Activated naive CD8-positive, alpha-beta T cell treated with anti-CD3 and anti-CD28 coated beads, Interleukin-2, amount 50 U/mL, for 24 hours (primary cell): ENCODE data around the gene GPR68.
"Not testable (repeated sequence)": the region's sequence is repeated elsewhere in the genome, so short reads cannot be mapped to it uniquely, and the experiment has no call there.

Source experiments
- ATAC-seq: fragments of 150-1000 bp; cut with Tn5 transposase; one replicate; pipeline ENCODE4 v1.10.0; 2021
- DNase-seq: peaks from one replicate; pipeline ENCODE4 v3.0.0; 2021
- H3K27ac Mint-ChIP-seq: one replicate; pipeline ENCODE4 v1.8.0; 2021; ENCODE audit warnings: mild to moderate bottlenecking, mixed read lengths
- H3K27me3 Mint-ChIP-seq: one replicate; pipeline ENCODE4 v1.8.0; 2021; ENCODE audit warnings: mixed read lengths
- H3K36me3 Mint-ChIP-seq: one replicate; pipeline ENCODE4 v1.8.0; 2021; ENCODE audit warnings: low read depth, mixed read lengths
- H3K4me1 Mint-ChIP-seq: one replicate; pipeline ENCODE4 v1.8.0; 2021; ENCODE audit warnings: mixed read lengths
- H3K4me3 Mint-ChIP-seq: one replicate; pipeline ENCODE4 v1.8.0; 2021; ENCODE audit warnings: mild to moderate bottlenecking, moderate library complexity, mixed read lengths
- H3K9me3 Mint-ChIP-seq: one replicate; pipeline ENCODE4 v1.8.0; 2021; ENCODE audit warnings: mixed read lengths

Gene GPR68

DNA sequence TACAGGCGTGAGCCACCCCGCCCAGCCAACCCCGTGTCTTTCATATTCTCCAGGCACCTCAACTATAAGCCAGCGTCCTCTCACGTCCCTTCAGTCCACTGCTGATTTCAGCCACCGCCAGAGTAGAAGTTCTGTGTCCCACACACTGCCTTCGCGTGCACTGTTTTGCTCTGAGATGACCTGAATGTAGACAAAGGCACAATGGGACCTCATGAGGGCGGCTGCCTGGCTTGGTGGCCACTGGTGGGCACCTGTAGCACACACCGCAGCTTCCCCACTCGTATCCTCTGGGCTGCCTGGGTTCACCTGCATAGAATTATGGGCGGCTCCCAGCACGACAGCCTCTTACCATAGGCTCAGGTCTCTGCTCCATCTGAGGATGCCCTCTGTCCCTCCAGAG is 57.2 kb downstream of the GPR68 start:
- Mint-ChIP-seq H3K27me3 (no peaks in the 10 kb centered on the region), H3K36me3 (peaks cover 33% of the 10 kb centered on the region), H3K4me3 (no peak overlapping the region), H3K4me1 (peaks cover 2% of the 10 kb centered on the region), H3K9me3 (no peaks in the 10 kb centered on the region), H3K27ac (no peak overlapping the region)
- DNase-seq (no peak), ATAC-seq (no peak)

DNA sequence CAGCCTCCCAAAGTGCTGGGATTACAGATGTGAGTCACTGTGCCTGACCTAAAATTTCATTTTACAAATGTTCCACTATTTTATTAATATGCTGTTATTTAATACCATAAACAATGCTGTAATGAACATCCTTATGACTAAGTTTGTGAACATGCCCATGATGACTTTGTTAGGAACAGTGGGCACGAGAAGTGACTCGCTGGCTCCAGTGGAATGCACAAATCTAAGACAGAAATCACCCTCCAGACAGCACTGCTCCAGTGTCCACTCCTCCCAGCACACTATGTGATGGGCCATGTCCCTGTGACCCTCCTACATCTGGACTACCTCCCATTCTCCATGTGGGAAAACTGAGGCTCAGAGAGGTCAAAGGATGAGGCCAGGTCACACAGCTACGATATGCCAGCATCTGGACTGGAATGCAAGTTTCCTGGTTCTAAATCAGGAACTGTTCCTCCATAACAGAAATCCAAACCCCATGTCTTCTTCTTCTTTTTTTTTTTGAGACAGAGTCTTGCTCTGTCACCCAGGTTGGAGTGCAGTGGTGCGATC is 57.9 kb downstream of the GPR68 start:
- no peak for ATAC-seq
- no peak overlapping the region for H3K4me3 Mint-ChIP-seq
- H3K9me3 Mint-ChIP-seq, result no peaks in the 10 kb centered on the region
- H3K4me1 Mint-ChIP-seq, result no peaks in the 10 kb centered on the region
- H3K27ac Mint-ChIP-seq, result no peak overlapping the region
- peaks cover 32% of the 10 kb centered on the region for H3K36me3 Mint-ChIP-seq
- DNase-seq, result no peak
- no peaks in the 10 kb centered on the region for H3K27me3 Mint-ChIP-seq

DNA sequence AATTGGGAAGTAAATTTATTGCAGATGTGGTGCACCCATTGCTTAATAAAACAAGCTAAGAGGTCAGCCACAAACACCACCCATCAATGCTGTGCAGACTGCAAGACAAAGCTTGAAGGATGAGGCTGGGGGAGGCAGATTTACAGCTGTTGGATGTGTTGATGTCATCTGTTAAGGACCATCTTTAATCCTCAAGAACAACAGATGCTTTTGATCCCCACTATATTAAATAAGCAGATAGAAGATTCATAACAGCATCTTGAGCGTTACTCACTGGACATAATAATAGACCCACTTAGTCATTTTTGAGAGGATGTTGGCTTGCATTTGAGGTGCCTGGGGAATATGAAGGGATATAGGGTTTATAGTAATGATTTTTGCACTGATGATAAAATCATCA is 58.8 kb downstream of the GPR68 start:
- no peak overlapping the region for H3K27ac Mint-ChIP-seq
- no peaks in the 10 kb centered on the region for H3K9me3 Mint-ChIP-seq
- peaks cover 33% of the 10 kb centered on the region for H3K36me3 Mint-ChIP-seq
- no peak overlapping the region for H3K4me3 Mint-ChIP-seq
- no peak for DNase-seq
- H3K27me3 Mint-ChIP-seq, result no peaks in the 10 kb centered on the region
- no peak for ATAC-seq
- no peaks in the 10 kb centered on the region for H3K4me1 Mint-ChIP-seq

DNA sequence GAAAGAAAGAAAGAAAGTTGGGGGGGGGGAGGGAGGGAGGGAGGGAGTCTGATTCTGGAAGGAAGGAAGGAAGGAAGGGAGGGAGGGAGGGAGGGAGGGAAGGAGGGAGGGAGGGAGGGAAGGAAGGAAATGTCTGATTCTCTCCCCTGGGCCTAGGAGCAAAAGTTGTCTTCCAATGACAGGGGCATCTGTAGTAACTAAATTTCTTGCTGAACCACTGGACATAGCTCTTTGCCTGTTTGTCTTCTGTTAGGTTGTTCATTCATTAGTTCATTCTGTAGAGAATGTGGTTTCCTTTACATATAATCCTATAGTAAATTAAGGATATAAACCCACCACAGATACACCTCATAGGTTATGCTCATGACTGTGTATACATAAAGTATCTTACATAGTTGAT is 59.9 kb downstream of the GPR68 start:
- DNase-seq (no peak), ATAC-seq (no peak)
- H3K9me3 Mint-ChIP-seq, result no peaks in the 10 kb centered on the region
- no peaks in the 10 kb centered on the region for H3K27me3 Mint-ChIP-seq
- H3K36me3 Mint-ChIP-seq, result peaks cover 30% of the 10 kb centered on the region
- no peak overlapping the region for H3K4me3 Mint-ChIP-seq
- H3K4me1 Mint-ChIP-seq, result no peaks in the 10 kb centered on the region
- no peak overlapping the region for H3K27ac Mint-ChIP-seq

DNA sequence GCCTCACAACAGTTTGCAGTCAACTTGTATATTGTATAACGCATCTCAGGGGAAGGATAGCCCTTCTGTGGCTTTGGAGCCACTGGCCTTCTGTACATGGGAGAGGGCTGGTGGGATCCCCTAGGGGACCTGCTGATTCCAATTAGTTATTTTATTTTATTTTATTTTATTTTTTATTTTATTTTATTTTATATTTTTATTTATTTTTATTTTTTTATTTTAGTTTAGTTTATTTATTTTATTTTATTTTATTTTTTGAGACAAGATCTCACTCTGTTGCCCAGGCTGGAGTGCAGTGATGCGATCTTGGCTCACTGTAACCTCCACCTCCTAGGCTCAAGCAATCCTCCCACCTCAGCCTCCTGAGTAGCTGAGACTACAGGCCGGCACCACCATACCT is 61.8 kb downstream of the GPR68 start:
- H3K27me3 Mint-ChIP-seq, ATAC-seq, H3K9me3 Mint-ChIP-seq, H3K4me3 Mint-ChIP-seq, DNase-seq, H3K4me1 Mint-ChIP-seq, H3K27ac Mint-ChIP-seq: not testable (repeated sequence)
- peaks cover 25% of the 10 kb centered on the region for H3K36me3 Mint-ChIP-seq
